ENCODE measurements around the gene PNPLA7.
"Not testable (repeated sequence)": the region's sequence is repeated elsewhere in the genome, so short reads cannot be mapped to it uniquely, and the experiment has no call there.

PNPLA7 gene

GRCh38 chr9:137550231-137550621 lies at the start of gene PNPLA7:
Gene PNPLA7, minus strand, starts transcription at chr9:137550402. Its CDS starts 205 bp downstream, at chr9:137550197.
- peak; percentile 46 for DNase-seq (ENCODE audit: low read depth)

- no peak for DNase-seq (ENCODE audit: low read depth)
Observed at GRCh38 chr9:137598943-137599342, 48.7 kb upstream of the PNPLA7 start.

- DNase-seq (ENCODE audit: low read depth), result not testable (repeated sequence)
Observed at GRCh38 chr9:137596577-137596976, 46.4 kb upstream of the PNPLA7 start.

GRCh38 chr9:137593176-137593575 lies 43.0 kb upstream of the PNPLA7 start:
- no peak for DNase-seq (ENCODE audit: low read depth)

- DNase-seq (ENCODE audit: low read depth), result no peak
Observed at GRCh38 chr9:137592767-137593166, 42.6 kb upstream of the PNPLA7 start.

GRCh38 chr9:137590469-137591383 lies 40.5 kb upstream of the PNPLA7 start, which contains the start of gene ZMYND19:
Gene ZMYND19, minus strand, starts transcription at chr9:137590512. Its CDS starts 249 bp downstream, at chr9:137590263.
- DNase-seq (ENCODE audit: low read depth), result peak; percentile 72

GRCh38 chr9:137590123-137590468 lies 39.9 kb upstream of the PNPLA7 start:
- DNase-seq (ENCODE audit: low read depth), result no peak

- no peak for DNase-seq (ENCODE audit: low read depth)
Observed at GRCh38 chr9:137589441-137590122, 39.4 kb upstream of the PNPLA7 start.

- no peak for DNase-seq (ENCODE audit: low read depth)
Observed at GRCh38 chr9:137588891-137589290, 38.7 kb upstream of the PNPLA7 start.

GRCh38 chr9:137588311-137588710 lies 38.1 kb upstream of the PNPLA7 start:
- DNase-seq (ENCODE audit: low read depth), result no peak

- no peak for DNase-seq (ENCODE audit: low read depth)
Observed at GRCh38 chr9:137586854-137587253, 36.7 kb upstream of the PNPLA7 start.

- no peak for DNase-seq (ENCODE audit: low read depth)
Observed at GRCh38 chr9:137583957-137584356, 33.8 kb upstream of the PNPLA7 start.

- no peak for DNase-seq (ENCODE audit: low read depth)
Observed at GRCh38 chr9:137583347-137583746, 33.1 kb upstream of the PNPLA7 start.

- no peak for DNase-seq (ENCODE audit: low read depth)
Observed at GRCh38 chr9:137582286-137582860, 32.2 kb upstream of the PNPLA7 start.

GRCh38 chr9:137581361-137582285 lies 31.4 kb upstream of the PNPLA7 start:
- no peak for DNase-seq (ENCODE audit: low read depth)

- DNase-seq (ENCODE audit: low read depth), result no peak
Observed at GRCh38 chr9:137580954-137581322, 30.7 kb upstream of the PNPLA7 start.

GRCh38 chr9:137580209-137580953 lies 30.2 kb upstream of the PNPLA7 start:
- DNase-seq (ENCODE audit: low read depth), result no peak

- DNase-seq (ENCODE audit: low read depth), result no peak
Observed at GRCh38 chr9:137579259-137579604, 29.0 kb upstream of the PNPLA7 start.

GRCh38 chr9:137578518-137579258 lies 28.5 kb upstream of the PNPLA7 start, which contains the start of gene DPH7:
Gene DPH7, minus strand, starts transcription at chr9:137578925. Its CDS starts 148 bp downstream, at chr9:137578777.
- peak; percentile 80 for DNase-seq (ENCODE audit: low read depth)

- DNase-seq (ENCODE audit: low read depth), result no peak
Observed at GRCh38 chr9:137575716-137576411, 25.7 kb upstream of the PNPLA7 start.

Measured in GM04504 (cell line).